HT-29 (cell line): ENCODE results near the gene ASB14. TPM values are rescaled to one million over a fixed set of nuclear protein-coding genes. Genes with fewer than 3 reads are reported as not detected.
A peak's percentile ranks its signal among the peaks of the same experiment; 100 is the strongest.

Source experiments
- DNase-seq: peaks from one replicate; pipeline ENCODE4 v3.0.0-alpha.2; 2015; ENCODE audit warnings: low spot score
- total RNA-seq: library from RNA; depleted of rRNA; stranded (reverse); fragments of >200 nt; shearing (Covaris generic); gene quantifications from 2 replicates; pipeline ENCODE4 v1.2.3, GENCODE V29; 2014; rRNA removed

ASB14 gene
- total RNA-seq, 1 experiment from 2014 or later = not detected

DNA sequence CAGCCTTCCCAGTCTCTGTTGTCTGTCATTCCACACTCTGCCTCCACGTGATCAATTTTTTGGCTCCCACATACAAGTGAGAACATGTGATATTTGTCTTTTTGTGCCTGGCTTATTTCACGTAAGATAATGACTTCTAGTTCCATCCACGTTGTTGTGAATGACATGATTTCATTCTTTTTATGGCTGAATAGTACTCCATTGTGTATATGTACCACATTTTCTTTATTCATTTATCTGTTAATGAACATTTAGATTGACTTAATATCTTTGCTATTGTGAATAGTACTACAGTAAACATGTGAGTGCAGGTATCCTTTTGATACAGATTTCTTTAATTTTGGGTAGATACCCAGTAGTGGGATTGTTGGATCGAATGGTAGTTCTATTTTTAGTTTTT, 31.4 kb downstream of the ASB14 start:
- no peak for DNase-seq

DNA sequence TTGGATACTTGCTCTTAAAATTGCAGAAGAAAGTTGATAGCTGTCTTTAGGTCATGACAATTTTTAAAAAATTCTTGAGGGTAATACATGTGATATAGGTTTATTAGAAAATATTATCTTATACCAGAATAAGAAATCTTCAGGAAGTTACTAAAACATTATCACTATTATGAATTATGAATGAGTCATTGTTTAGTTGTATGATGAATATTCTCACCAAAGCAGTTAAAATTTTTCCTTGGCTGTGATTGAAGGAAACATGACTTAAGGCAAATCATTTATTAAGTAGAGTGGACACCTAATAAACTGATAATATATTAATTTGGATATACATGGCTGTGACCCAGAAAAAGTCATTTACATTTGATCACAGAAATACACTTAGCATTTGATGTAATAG, 34.8 kb downstream of the ASB14 start:
- no peak for DNase-seq

DNA sequence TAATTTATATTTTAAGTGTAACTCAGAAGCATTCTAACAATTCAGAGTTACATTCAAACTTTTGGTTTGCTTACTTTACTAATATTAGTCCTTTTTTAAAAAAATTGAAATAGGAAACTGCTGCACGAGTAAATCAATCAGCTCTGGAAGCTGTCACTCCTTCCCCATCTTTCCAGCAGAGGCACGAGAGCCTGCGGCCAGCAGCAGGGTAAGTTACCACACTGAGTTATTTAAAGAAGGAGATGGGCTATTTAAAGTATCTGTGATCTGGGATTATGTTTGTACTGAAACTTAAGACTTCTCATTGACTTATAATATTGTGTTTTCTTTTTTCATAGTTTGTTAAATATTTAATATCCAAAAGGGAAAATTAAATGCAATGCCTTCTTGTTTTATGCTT, 35.6 kb downstream of the ASB14 start:
- no peak for DNase-seq

DNA sequence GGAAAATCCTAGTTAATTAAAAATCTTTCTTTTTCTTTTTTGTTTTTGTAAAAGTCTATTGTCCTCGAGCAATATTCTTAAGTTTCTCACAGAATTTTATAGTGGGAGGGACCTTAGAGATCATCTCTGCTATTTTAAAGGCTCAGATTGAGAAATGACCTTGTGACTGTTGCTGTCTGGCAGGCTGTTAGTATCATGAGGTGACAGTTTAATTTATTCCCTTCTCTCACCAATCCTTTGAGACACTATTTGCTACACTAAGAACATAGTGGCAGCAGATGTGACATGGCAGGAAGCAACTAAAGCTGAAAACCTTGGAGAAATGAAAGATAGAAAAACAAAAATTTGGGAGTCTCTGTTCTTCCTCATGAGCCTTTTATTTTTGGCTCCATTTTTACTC, 40.1 kb downstream of the ASB14 start:
- no peak for DNase-seq

DNA sequence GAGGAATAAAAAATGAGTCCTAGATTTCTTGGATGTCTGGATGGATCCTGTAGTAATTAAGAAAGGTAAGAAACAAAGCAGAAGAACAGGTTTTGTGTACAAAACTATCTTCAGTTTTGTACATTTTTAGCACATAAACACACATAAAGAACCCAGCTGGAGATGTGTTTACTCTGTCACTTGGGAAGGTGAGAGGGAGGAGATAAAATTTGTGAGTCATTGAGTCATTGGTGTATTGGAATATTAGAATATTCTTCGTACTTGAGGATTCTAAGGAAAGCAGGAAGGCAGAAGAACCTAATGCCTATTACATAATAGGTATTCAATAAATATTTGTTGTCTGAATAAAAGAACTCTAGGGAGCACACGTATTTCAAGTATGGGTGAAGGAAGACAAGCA, 47.5 kb downstream of the ASB14 start:
- no peak for DNase-seq

DNA sequence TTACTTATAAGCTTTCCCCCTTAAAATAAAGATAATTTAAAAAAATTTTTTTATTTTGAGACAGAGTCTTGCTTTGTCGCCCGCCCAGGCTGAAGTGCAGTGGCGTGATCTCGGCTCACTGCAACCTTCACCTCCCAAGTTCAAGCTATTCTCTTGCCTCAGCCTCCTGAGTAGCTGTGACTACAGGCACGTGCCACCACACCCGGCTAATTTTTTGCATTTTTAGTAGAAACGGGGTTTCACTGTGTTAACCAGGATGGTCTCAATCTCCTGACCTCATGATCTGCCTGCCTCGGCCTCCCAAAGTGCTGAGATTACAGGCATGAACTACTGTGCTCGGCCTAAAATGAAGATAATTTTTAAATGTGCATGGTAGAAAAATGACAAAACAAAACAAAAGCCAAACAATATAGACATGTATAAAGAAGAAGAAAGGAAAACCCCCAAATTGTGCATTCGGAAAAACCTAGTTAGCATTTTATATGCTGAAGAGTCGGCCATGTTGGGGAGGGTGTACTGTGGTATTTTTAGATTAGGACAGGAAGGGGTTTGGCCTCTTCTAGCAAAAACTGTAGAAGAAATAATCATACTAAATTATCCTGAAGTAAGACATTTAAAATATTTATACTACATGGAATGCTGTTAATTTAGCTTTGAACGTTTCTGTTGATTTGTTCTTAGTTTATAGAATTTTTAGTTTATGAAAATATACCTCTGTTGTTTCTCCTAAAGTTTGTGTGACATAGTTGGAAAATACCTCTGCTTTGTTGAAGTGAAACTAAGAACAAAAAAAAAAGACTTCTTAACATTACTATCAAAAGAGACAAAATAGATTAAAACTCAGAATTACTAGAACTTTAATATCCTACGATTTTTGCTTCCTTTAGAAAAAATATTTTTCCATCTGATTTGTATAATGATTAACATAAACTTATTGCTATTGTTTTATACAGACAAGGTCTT, 57.6 kb downstream of the ASB14 start:
- no peak for DNase-seq

DNA sequence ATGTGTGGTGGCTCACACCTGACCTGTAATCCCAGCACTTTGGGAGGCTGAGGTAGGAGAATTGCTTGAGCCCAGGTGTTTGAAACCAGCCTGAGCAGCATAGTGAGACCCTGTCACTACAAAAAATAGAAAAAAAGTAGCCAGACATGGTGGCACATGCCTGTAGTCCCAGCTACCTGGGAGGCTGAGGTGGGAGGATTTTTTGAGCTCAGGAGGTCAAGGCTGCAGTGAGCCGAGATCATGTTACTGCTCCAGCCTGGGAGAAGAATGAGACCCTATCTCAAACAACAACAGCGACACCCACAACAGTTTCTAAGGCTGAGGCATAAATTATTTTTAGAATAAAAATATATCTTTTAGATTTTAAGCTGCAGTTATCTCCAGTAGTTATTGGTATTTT, 58.7 kb downstream of the ASB14 start:
- DNase-seq = no peak

DNA sequence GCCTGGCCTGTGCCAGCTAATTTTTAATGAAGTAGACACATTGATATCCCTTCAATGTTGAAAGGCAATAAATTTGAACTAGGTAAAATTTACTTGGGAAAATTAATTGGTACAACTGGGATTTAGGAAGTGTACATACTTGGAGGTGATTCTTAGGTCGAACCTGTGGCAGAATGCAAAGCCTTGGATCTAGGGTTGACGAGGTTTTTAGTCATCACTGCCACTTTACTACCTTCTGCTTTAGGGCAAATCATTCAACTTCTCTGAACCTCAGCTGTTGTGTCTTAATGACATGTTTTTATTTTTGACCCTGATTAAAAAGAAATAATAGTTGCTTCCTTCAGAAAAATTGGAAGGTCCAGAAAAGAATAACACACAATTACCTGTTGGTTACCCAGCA, 62.5 kb downstream of the ASB14 start:
- no peak for DNase-seq

DNA sequence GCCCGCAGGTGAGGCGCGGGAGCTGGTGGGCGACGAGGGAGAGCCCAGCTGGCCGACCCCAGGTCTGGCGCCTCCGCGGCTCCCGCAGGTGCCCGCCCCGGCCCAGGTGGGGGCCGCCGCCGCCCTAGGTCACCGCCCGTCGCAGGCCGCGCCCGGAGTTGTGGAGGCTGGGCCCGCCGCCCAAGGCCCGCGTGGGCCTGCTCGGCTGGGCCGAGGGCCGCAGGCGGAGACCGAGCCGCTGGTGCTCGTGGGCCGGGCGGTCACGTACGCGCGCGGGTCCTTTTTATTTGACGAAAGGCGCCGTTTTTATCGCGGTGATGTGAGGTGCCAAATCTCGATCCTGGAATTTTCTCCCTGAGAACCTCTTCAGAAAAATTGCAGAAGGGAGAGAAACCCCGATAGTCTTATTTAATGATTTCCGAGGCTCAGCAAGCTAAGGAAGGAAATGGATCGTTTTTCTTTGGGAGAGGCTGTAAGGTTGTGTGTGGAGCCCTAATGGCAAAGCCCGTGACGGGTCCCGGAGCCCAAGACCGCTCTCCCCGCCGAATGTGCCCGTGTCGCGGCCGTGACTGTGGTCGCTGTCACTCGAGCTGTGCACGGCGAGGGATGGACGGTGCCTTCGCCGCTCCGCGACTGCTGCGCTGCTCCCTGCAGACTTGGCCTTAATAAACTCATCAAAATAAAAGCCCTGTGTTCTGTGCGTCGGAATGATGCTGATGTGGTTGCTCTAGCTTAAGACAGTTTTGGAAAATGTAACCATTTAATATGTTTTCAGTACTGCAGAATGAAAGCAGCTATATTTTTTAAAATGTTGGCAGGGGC, 64.3 kb downstream of the ASB14 start:
- DNase-seq = peak; percentile 44

DNA sequence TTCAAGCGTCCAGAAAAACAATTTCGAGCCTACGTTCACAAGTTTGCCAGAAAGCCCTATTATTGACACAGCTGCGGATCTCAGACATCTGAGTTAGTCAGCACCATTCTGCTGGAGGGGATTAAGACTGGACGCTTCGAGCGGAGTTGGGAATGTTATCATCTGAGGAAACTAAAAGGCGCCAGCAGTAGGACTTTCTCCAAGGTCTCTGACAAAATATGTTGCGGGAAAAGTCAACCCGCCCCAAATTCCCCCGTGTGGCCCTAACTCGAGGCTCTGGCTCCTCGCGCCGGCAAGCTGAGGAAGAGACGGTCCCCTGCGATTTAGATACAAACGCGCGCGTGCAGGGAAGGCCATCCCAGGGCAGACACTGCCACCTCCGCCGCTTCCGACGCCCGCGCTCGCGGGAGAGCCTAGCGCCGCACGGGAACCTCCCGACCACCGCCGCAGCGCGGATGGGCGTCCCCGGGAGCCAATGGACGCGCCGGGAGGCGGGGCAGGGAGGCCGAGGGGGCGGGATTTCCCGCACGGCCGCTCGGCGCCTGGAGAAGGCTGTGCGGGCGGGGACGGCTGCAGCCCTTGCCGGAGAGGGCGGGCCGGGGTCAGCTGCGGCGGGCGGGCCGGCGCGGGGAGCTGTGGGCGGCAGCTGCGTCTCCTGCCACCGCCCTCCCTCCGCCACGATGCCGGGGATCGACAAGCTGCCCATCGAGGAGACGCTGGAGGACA, 65.1 kb downstream of the ASB14 start, which contains the start of gene APPL1:
TSS of gene APPL1 (plus strand) at position 526 of the 726 bp plus-strand sequence. CDS start at position 681, 155 bp downstream.
- DNase-seq = peak; percentile 82

DNA sequence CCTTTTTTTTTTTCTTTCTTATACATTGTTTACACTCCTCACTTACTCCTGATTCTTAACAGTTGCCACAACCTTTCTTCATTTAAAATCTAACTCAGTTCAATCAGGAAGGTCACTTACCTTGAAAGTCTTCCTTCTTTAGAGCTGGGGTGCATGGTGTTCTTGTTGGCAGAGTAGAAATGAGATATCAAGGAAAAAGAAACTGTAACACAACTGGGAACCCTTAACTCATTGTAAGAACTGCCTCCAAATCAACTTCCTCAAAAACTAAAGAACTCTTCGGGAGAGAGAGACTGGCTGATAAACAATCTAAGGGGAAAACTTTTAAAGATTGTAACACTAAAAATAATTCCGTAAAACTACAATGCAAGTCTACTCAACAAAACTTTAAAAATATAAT, 66.3 kb downstream of the ASB14 start:
- no peak for DNase-seq

DNA sequence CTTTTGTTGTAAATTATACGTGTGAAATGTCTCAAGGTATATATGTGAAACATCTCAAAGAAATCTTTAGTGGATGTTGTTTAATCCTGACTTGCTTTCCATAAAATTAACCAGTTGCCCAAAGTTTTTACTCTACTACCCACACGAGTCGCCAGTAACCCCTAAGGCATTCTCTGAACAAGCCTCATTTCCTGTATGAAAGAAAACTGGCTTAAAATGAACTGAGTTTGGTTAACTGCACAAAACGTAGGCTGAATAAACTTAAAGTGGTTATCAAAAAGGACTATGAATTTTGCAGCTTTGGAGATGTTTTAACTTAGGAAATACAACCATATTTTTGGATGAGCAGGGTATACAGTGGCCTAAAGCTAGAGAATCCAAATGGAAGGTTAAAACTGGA, 67.6 kb downstream of the ASB14 start:
- DNase-seq = no peak

DNA sequence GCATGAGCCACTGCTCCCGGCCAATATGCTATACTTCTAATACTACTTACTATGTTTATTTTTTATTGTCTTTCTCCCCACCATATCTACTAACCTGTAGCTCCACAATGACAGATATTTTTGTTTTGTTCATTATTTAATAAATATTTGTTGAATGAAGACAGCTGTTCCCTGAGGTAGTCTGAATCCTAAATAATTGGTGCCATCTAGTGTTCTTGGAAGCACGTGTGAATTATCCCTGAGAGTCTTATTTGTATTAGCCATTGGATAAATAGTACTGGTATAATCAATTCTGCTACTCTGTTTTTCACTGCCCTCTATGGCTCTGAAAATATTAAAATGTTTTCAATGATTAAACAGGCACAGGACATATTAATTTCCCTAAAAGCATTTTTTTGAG, 70.6 kb downstream of the ASB14 start:
- DNase-seq = peak; percentile 39

Other genes with a start within 250 kb of the ASB14 start
- gene SPATA12, start 232.0 kb downstream of the ASB14 start, total RNA-seq = 0.05 and 0.86 TPM in 2 replicates
- 0.10 and 0.13 TPM in 2 replicates for gene IL17RD, start 127.3 kb downstream of the ASB14 start, total RNA-seq
- gene HESX1, start 92.7 kb downstream of the ASB14 start, total RNA-seq = 0.47 TPM in 1 of 2 replicates, not detected in the other
- gene APPL1, start 65.0 kb downstream of the ASB14 start, total RNA-seq = 10.5 TPM in 2 replicates